Posterior cingulate gyrus (tissue), 11 donors: ENCODE measurements around the gene OR2C3.

Experiments
- DNase-seq, 10 donors: peaks; one replicate each; pipeline versions ENCODE4 v3.0.0 to v3.0.0-alpha.2; 2020 to 2021; ENCODE audit warnings: mixed read lengths in 3 of 10
- intact Hi-C: fragments of 100-400 bp; cut with DNase I; formaldehyde crosslinking; loops from one replicate; pipeline ENCODE4 v1.15.1; 2023

Gene OR2C3

GRCh38 chr1:247536340-247536739 is at the start of gene OR2C3:
Gene OR2C3 (minus strand): TSS chr1:247536440. CDS start chr1:247532511, 3,929 bp downstream.
- intact Hi-C loops: no loop called here
- no peak for DNase-seq

- no peak for DNase-seq
- intact Hi-C loops: loop anchor here (10.0 kb wide), 1 partner anchor 204 kb away; no protein-coding TSS in a partner anchor
Measured at GRCh38 chr1:247578946-247579460, 42.8 kb upstream of the OR2C3 start.

GRCh38 chr1:247576514-247576913 is 40.3 kb upstream of the OR2C3 start:
- intact Hi-C loops: loop anchor here (10.0 kb wide), 1 partner anchor 202 kb away; no protein-coding TSS in a partner anchor
- DNase-seq: no peak

- no peak for DNase-seq
- intact Hi-C loops: loop anchor here (10.0 kb wide), 1 partner anchor 200 kb away; no protein-coding TSS in a partner anchor
Measured at GRCh38 chr1:247574664-247575063, 38.4 kb upstream of the OR2C3 start.

- intact Hi-C loops: loop anchor here (10.0 kb wide), 1 partner anchor 199 kb away; no protein-coding TSS in a partner anchor
- no peak for DNase-seq
Measured at GRCh38 chr1:247574236-247574635, 38.0 kb upstream of the OR2C3 start.

- intact Hi-C loops: no loop called here
- DNase-seq: no peak
Measured at GRCh38 chr1:247562198-247562597, 26.0 kb upstream of the OR2C3 start.

- no peak for DNase-seq
Measured at GRCh38 chr1:247561711-247562110, 25.5 kb upstream of the OR2C3 start.

GRCh38 chr1:247557926-247558674 is 21.9 kb upstream of the OR2C3 start:
- intact Hi-C loops: no loop called here
- DNase-seq: no peak

More at GRCh38 chr1:247561711-247562110, 25.5 kb upstream of the OR2C3 start:
- intact Hi-C loops: no loop called here

- intact Hi-C loops: no loop called here
- DNase-seq: no peak
Measured at GRCh38 chr1:247552231-247552630, 16.0 kb upstream of the OR2C3 start.

- no peak for DNase-seq
- intact Hi-C loops: no loop called here
Measured at GRCh38 chr1:247551721-247552120, 15.5 kb upstream of the OR2C3 start.

GRCh38 chr1:247548769-247549182 is 12.5 kb upstream of the OR2C3 start, which contains the start of gene GCSAML:
Gene GCSAML (plus strand): TSS chr1:247549134. CDS start chr1:247549192, 58 bp downstream.
- intact Hi-C loops: no loop called here

GRCh38 chr1:247548092-247548491 is 11.9 kb upstream of the OR2C3 start:
- intact Hi-C loops: no loop called here
- no peak for DNase-seq

More at GRCh38 chr1:247548769-247549182, 12.5 kb upstream of the OR2C3 start, which contains the start of gene GCSAML:
- DNase-seq: no peak

- no peak for DNase-seq
- intact Hi-C loops: no loop called here
Measured at GRCh38 chr1:247542811-247543210, 6.6 kb upstream of the OR2C3 start.

GRCh38 chr1:247540581-247540980 is 4.3 kb upstream of the OR2C3 start:
- DNase-seq: no peak
- intact Hi-C loops: no loop called here

- no peak for DNase-seq
- intact Hi-C loops: no loop called here
Measured at GRCh38 chr1:247539215-247539614, 3.0 kb upstream of the OR2C3 start.

- no peak for DNase-seq
- intact Hi-C loops: no loop called here
Measured at GRCh38 chr1:247538561-247538960, 2.3 kb upstream of the OR2C3 start.

- DNase-seq: no peak
- intact Hi-C loops: no loop called here
Measured at GRCh38 chr1:247535402-247535801, 838 bp downstream of the OR2C3 start.

- no peak for DNase-seq
- intact Hi-C loops: no loop called here
Measured at GRCh38 chr1:247531937-247532336, 4.3 kb downstream of the OR2C3 start.

GRCh38 chr1:247530785-247531184 is 5.5 kb downstream of the OR2C3 start:
- intact Hi-C loops: no loop called here
- DNase-seq: peak in 1 of 10 donors; percentile 73

GRCh38 chr1:247529771-247530355 is 6.4 kb downstream of the OR2C3 start:
- DNase-seq: no peak
- intact Hi-C loops: no loop called here

- intact Hi-C loops: no loop called here
- no peak for DNase-seq
Measured at GRCh38 chr1:247528812-247529474, 7.3 kb downstream of the OR2C3 start.
